Activated CD4-positive, alpha-beta memory T cell treated with anti-CD3 and anti-CD28 coated beads for 36 hours (primary cell): ENCODE data around the gene KIAA1958. TPM values are rescaled to one million over a fixed set of nuclear protein-coding genes. Genes with fewer than 3 reads are reported as not detected.
"Not testable (repeated sequence)": the region's sequence is repeated elsewhere in the genome, so short reads cannot be mapped to it uniquely, and the experiment has no call there.

Experiments used
- CTCF ChIA-PET: fragments of 350-600 bp; sonication (Branson Sonifier 250); formaldehyde crosslinking; loops from one replicate; lab custom pipeline; 2021; ENCODE audit warnings: antibody characterized with exemption, inconsistent platforms; lab: Charles Lee
- POLR2A ChIA-PET: fragments of 350-600 bp; sonication (Branson Sonifier 250); formaldehyde crosslinking; loops from one replicate; lab custom pipeline; 2021; ENCODE audit warnings: antibody characterized with exemption; lab: Charles Lee
- DNase-seq: peaks from one replicate; pipeline ENCODE4 v3.0.0-alpha.2; 2020
- H3K27ac Mint-ChIP-seq: one replicate; pipeline ENCODE4 v1.8.0; 2021; ENCODE audit warnings: mixed read lengths
- H3K27me3 Mint-ChIP-seq: one replicate; pipeline ENCODE4 v1.8.0; 2021; ENCODE audit warnings: mixed read lengths
- H3K36me3 Mint-ChIP-seq: one replicate; pipeline ENCODE4 v1.8.0; 2021; ENCODE audit warnings: mixed read lengths
- H3K4me1 Mint-ChIP-seq: one replicate; pipeline ENCODE4 v1.8.0; 2021; ENCODE audit warnings: low read depth, mixed read lengths
- H3K4me3 Mint-ChIP-seq: one replicate; pipeline ENCODE4 v1.8.0; 2021; ENCODE audit warnings: mild to moderate bottlenecking, mixed read lengths
- H3K9me3 Mint-ChIP-seq: one replicate; pipeline ENCODE4 v1.8.0; 2021; ENCODE audit warnings: mixed read lengths
- intact Hi-C: fragments of 100-400 bp; cut with micrococcal nuclease; formaldehyde crosslinking; loops from one replicate; pipeline ENCODE4 v1.15.1; 2023
- total RNA-seq, 2 experiments: library from RNA; stranded (reverse); gene quantifications; one replicate each; pipeline ENCODE4 v1.2.3, GENCODE V29; 2021

Gene KIAA1958
- total RNA-seq, 2 experiments from 2014 or later, result 6.1 to 6.5 TPM

- no peak overlapping the region for H3K27ac Mint-ChIP-seq
- ChIA-PET CTCF (no interaction called here), POLR2A (no interaction called here)
- no peaks in the 10 kb centered on the region for H3K9me3 Mint-ChIP-seq
- no peak overlapping the region for H3K4me3 Mint-ChIP-seq
- peaks cover 3% of the 10 kb centered on the region for H3K4me1 Mint-ChIP-seq
- H3K36me3 Mint-ChIP-seq, result no peaks in the 10 kb centered on the region
- intact Hi-C loops, result no loop called here
- H3K27me3 Mint-ChIP-seq, result no peaks in the 10 kb centered on the region
- no peak for DNase-seq
Measured at GRCh38 chr9:112569186-112569585, 82.6 kb downstream of the KIAA1958 start.

GRCh38 chr9:112570671-112571167 lies 84.1 kb downstream of the KIAA1958 start:
- Mint-ChIP-seq H3K36me3 (peaks cover 2% of the 10 kb centered on the region), H3K4me1 (peaks cover 3% of the 10 kb centered on the region), H3K27ac (no peak overlapping the region), H3K9me3 (no peaks in the 10 kb centered on the region), H3K4me3 (no peak overlapping the region), H3K27me3 (no peaks in the 10 kb centered on the region)
- POLR2A ChIA-PET, result no interaction called here
- intact Hi-C loops, result no loop called here
- CTCF ChIA-PET, result interaction anchor here (0.6 kb wide), 1 partner anchor 629 kb away, joined by 4 read pairs; no protein-coding TSS in a partner anchor
- no peak for DNase-seq

- H3K27me3 Mint-ChIP-seq, result no peaks in the 10 kb centered on the region
- peaks cover 3% of the 10 kb centered on the region for H3K4me1 Mint-ChIP-seq
- no peak for DNase-seq
- H3K9me3 Mint-ChIP-seq, result no peaks in the 10 kb centered on the region
- ChIA-PET CTCF (no interaction called here), POLR2A (no interaction called here)
- intact Hi-C loops, result no loop called here
- no peak overlapping the region for H3K4me3 Mint-ChIP-seq
- no peak overlapping the region for H3K27ac Mint-ChIP-seq
- H3K36me3 Mint-ChIP-seq, result peaks cover 2% of the 10 kb centered on the region
Measured at GRCh38 chr9:112571624-112572355, 85.2 kb downstream of the KIAA1958 start.

- no peak overlapping the region for H3K4me3 Mint-ChIP-seq
- intact Hi-C loops, result no loop called here
- no peak overlapping the region for H3K27ac Mint-ChIP-seq
- ChIA-PET POLR2A (no interaction called here), CTCF (no interaction called here)
- DNase-seq, result no peak
- H3K9me3 Mint-ChIP-seq, result no peaks in the 10 kb centered on the region
- H3K4me1 Mint-ChIP-seq, result peaks cover 3% of the 10 kb centered on the region
- H3K27me3 Mint-ChIP-seq, result no peaks in the 10 kb centered on the region
- peaks cover 2% of the 10 kb centered on the region for H3K36me3 Mint-ChIP-seq
Measured at GRCh38 chr9:112572416-112572815, 85.8 kb downstream of the KIAA1958 start.

- H3K27me3 Mint-ChIP-seq, result no peaks in the 10 kb centered on the region
- H3K4me1 Mint-ChIP-seq, result peaks cover 2% of the 10 kb centered on the region
- no peaks in the 10 kb centered on the region for H3K9me3 Mint-ChIP-seq
- no peak overlapping the region for H3K27ac Mint-ChIP-seq
- H3K4me3 Mint-ChIP-seq, result no peak overlapping the region
- ChIA-PET CTCF (no interaction called here), POLR2A (no interaction called here)
- intact Hi-C loops, result no loop called here
- peaks cover 2% of the 10 kb centered on the region for H3K36me3 Mint-ChIP-seq
- no peak for DNase-seq
Measured at GRCh38 chr9:112574008-112574407, 87.4 kb downstream of the KIAA1958 start.

- Mint-ChIP-seq H3K9me3 (no peaks in the 10 kb centered on the region), H3K4me3 (no peak overlapping the region), H3K36me3 (peaks cover 2% of the 10 kb centered on the region), H3K27ac (no peak overlapping the region), H3K27me3 (no peaks in the 10 kb centered on the region), H3K4me1 (no peaks in the 10 kb centered on the region)
- DNase-seq, result peak; percentile 12
- ChIA-PET POLR2A (no interaction called here), CTCF (no interaction called here)
- intact Hi-C loops, result no loop called here
Measured at GRCh38 chr9:112575107-112575506, 88.5 kb downstream of the KIAA1958 start.

GRCh38 chr9:112581469-112582176 lies 95.0 kb downstream of the KIAA1958 start:
- intact Hi-C loops, result no loop called here
- H3K27ac Mint-ChIP-seq, result no peak overlapping the region
- no peaks in the 10 kb centered on the region for H3K27me3 Mint-ChIP-seq
- H3K36me3 Mint-ChIP-seq, result no peaks in the 10 kb centered on the region
- H3K4me3 Mint-ChIP-seq, result no peak overlapping the region
- ChIA-PET POLR2A (no interaction called here), CTCF (no interaction called here)
- no peak for DNase-seq
- no peaks in the 10 kb centered on the region for H3K9me3 Mint-ChIP-seq
- no peaks in the 10 kb centered on the region for H3K4me1 Mint-ChIP-seq

- intact Hi-C loops, result no loop called here
Measured at GRCh38 chr9:112582371-112583262, 96.0 kb downstream of the KIAA1958 start.

GRCh38 chr9:112586599-112587155 lies 100.0 kb downstream of the KIAA1958 start:
- Mint-ChIP-seq H3K36me3 (no peaks in the 10 kb centered on the region), H3K4me1 (no peaks in the 10 kb centered on the region)
- CTCF ChIA-PET, result no interaction called here

More at GRCh38 chr9:112582371-112583262, 96.0 kb downstream of the KIAA1958 start:
- Mint-ChIP-seq H3K27ac (no peak overlapping the region), H3K4me1 (no peaks in the 10 kb centered on the region), H3K36me3 (no peaks in the 10 kb centered on the region), H3K9me3 (no peaks in the 10 kb centered on the region), H3K4me3 (no peak overlapping the region), H3K27me3 (no peaks in the 10 kb centered on the region)
- POLR2A ChIA-PET, result no interaction called here
- DNase-seq, result no peak
- CTCF ChIA-PET, result interaction anchor here (0.7 kb wide), 1 partner anchor 169 kb away, joined by 3 read pairs; no protein-coding TSS in a partner anchor

GRCh38 chr9:112591875-112592274 lies 105.2 kb downstream of the KIAA1958 start:
- H3K4me3 Mint-ChIP-seq, H3K9me3 Mint-ChIP-seq, H3K27ac Mint-ChIP-seq, H3K4me1 Mint-ChIP-seq, H3K27me3 Mint-ChIP-seq, intact Hi-C loops, POLR2A ChIA-PET, CTCF ChIA-PET, H3K36me3 Mint-ChIP-seq, DNase-seq: not testable (repeated sequence)

More at GRCh38 chr9:112586599-112587155, 100.0 kb downstream of the KIAA1958 start:
- Mint-ChIP-seq H3K9me3 (no peaks in the 10 kb centered on the region), H3K27me3 (no peaks in the 10 kb centered on the region), H3K27ac (no peak overlapping the region), H3K4me3 (no peak overlapping the region)
- intact Hi-C loops, result no loop called here
- DNase-seq, result no peak
- POLR2A ChIA-PET, result no interaction called here

GRCh38 chr9:112599732-112600131 lies 113.1 kb downstream of the KIAA1958 start:
- no peaks in the 10 kb centered on the region for H3K9me3 Mint-ChIP-seq
- H3K27me3 Mint-ChIP-seq, result no peaks in the 10 kb centered on the region
- H3K36me3 Mint-ChIP-seq, result no peaks in the 10 kb centered on the region
- no peak for DNase-seq
- H3K4me3 Mint-ChIP-seq, result no peak overlapping the region
- no peaks in the 10 kb centered on the region for H3K4me1 Mint-ChIP-seq
- H3K27ac Mint-ChIP-seq, result no peak overlapping the region
- POLR2A ChIA-PET, result no interaction called here
- CTCF ChIA-PET, result no interaction called here
- intact Hi-C loops, result no loop called here
